Calu3 (cell line): Measurements from ENCODE around the gene PRUNE2. TPM values are rescaled to one million over a fixed set of nuclear protein-coding genes. Genes with fewer than 3 reads are reported as not detected.

ENCODE experiments used
- BruUV-seq: library from RNA; stranded (reverse); fragments of 400-500 nt; replicated peaks from 2 replicates; lab custom pipeline; 2021; lab: Mats Ljungman, UMichigan
- CTCF ChIA-PET: fragments of 300-600 bp; sonication (Branson Sonifier 250); formaldehyde crosslinking; loops from one replicate; lab custom pipeline; 2022; ENCODE audit warnings: antibody characterized with exemption; lab: Charles Lee
- DNase-seq: peaks from one replicate; pipeline ENCODE4 v3.0.0; 2022
- H3K27ac Mint-ChIP-seq: one replicate; pipeline ENCODE4 v1.8.0; 2022; ENCODE audit warnings: mixed read lengths; ENCODE audit not compliant: unreplicated experiment
- H3K27me3 Mint-ChIP-seq: one replicate; pipeline ENCODE4 v1.8.0; 2022; ENCODE audit warnings: mixed read lengths; ENCODE audit not compliant: unreplicated experiment
- H3K36me3 Mint-ChIP-seq: one replicate; pipeline ENCODE4 v1.8.0; 2022; ENCODE audit warnings: mild to moderate bottlenecking, moderate library complexity, mixed read lengths; ENCODE audit not compliant: insufficient read depth, unreplicated experiment
- H3K4me1 Mint-ChIP-seq: one replicate; pipeline ENCODE4 v1.8.0; 2022; ENCODE audit warnings: mild to moderate bottlenecking, low read depth, mixed read lengths; ENCODE audit not compliant: unreplicated experiment
- H3K4me3 Mint-ChIP-seq: one replicate; pipeline ENCODE4 v1.8.0; 2022; ENCODE audit warnings: mild to moderate bottlenecking, low read depth, moderate library complexity, mixed read lengths; ENCODE audit not compliant: unreplicated experiment
- H3K9me3 Mint-ChIP-seq: one replicate; pipeline ENCODE4 v1.8.0; 2022; ENCODE audit warnings: low read depth, mixed read lengths; ENCODE audit not compliant: unreplicated experiment
- CTCF ChIP-seq: fragments of 200-600 bp; IDR thresholded peaks from one replicate; pipeline ENCODE4 v1.8.0; 2022; ENCODE audit warnings: antibody characterized with exemption; ENCODE audit not compliant: unreplicated experiment
- intact Hi-C: fragments of 100-400 bp; cut with micrococcal nuclease; formaldehyde crosslinking; loops from one replicate; pipeline ENCODE4 v1.10.0; 2022; ENCODE audit not compliant: unreplicated experiment
- total RNA-seq: library from RNA; stranded (reverse); gene quantifications from 2 replicates; pipeline ENCODE4 v1.2.3, GENCODE V29; 2022

The PRUNE2 gene
- total RNA-seq, 1 experiment from 2014 or later, result 0.07 TPM

DNA sequence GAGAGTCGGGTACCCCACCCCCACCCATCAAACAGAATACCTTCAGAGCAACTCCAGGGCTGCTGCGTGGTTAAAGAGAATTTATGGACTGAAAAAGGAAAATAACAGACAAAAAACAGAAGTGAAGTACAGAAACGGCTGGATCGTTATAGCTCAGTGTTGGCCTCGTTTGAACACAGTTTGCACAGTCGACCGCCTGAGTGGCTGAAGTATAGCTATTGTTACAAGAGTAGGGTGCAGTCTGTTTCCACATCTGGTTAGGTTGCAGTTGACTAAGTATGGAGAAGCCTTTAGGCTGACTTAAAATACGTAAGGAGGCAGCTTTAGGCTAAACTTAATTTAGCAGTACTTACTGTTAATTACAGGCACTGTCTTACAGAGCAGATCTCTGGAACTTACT, 325.7 kb downstream of the PRUNE2 start:
- CTCF ChIA-PET, result interaction anchor here (0.5 to 0.6 kb wide), 2 partner anchors 143 to 496 kb away, joined by 3 read pairs; no protein-coding TSS in a partner anchor
- peaks cover 10% of the 10 kb centered on the region for H3K27me3 Mint-ChIP-seq
- no peak overlapping the region for H3K4me3 Mint-ChIP-seq
- H3K36me3 Mint-ChIP-seq, result no peaks in the 10 kb centered on the region
- H3K27ac Mint-ChIP-seq, result no peak overlapping the region
- TF ChIP-seq CTCF, result no peak
- H3K9me3 Mint-ChIP-seq, result no peaks in the 10 kb centered on the region
- BruUV-seq, result no TSS peak
- intact Hi-C loops, result no loop called here
- DNase-seq, result no peak
- no peaks in the 10 kb centered on the region for H3K4me1 Mint-ChIP-seq

DNA sequence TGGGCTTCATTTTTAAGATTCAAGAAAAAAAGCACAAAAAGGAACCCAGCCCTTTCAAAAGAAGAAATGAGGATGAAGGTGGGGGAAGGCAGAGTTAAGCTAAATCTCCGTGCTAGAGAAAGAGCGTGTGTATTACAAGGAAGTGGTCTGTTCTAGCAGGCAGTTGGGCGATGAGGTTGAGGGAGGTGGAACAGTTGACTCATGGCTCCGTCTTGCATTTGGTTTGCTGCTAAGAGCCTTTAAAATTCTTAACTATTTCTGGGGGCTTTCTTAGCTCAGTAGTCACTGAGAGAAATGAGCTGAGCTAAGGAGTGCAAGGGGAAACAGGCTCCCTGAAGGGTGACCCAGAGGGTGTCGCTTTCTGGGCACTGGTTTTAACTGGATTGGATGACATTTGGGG, 329.6 kb downstream of the PRUNE2 start:
- TF ChIP-seq CTCF, result no peak
- H3K36me3 Mint-ChIP-seq, result no peaks in the 10 kb centered on the region
- H3K9me3 Mint-ChIP-seq, result no peaks in the 10 kb centered on the region
- BruUV-seq, result no TSS peak
- CTCF ChIA-PET, result no interaction called here
- peaks cover 32% of the 10 kb centered on the region for H3K27me3 Mint-ChIP-seq
- intact Hi-C loops, result no loop called here
- no peak overlapping the region for H3K27ac Mint-ChIP-seq
- peak; percentile 3 for DNase-seq
- H3K4me3 Mint-ChIP-seq, result no peak overlapping the region
- H3K4me1 Mint-ChIP-seq, result no peaks in the 10 kb centered on the region

GRCh38 chr9:76575761-76576160, 330.2 kb downstream of the PRUNE2 start:
- BruUV-seq, result no TSS peak
- peaks cover 37% of the 10 kb centered on the region for H3K27me3 Mint-ChIP-seq
- no peaks in the 10 kb centered on the region for H3K4me1 Mint-ChIP-seq
- intact Hi-C loops, result no loop called here
- H3K36me3 Mint-ChIP-seq, result no peaks in the 10 kb centered on the region
- H3K4me3 Mint-ChIP-seq, result no peak overlapping the region
- no peaks in the 10 kb centered on the region for H3K9me3 Mint-ChIP-seq
- CTCF ChIA-PET, result no interaction called here
- TF ChIP-seq CTCF, result no peak
- no peak overlapping the region for H3K27ac Mint-ChIP-seq
- no peak for DNase-seq

GRCh38 chr9:76573905-76574760, 331.8 kb downstream of the PRUNE2 start:
- peaks cover 54% of the 10 kb centered on the region for H3K27me3 Mint-ChIP-seq
- no peaks in the 10 kb centered on the region for H3K9me3 Mint-ChIP-seq
- H3K27ac Mint-ChIP-seq, result no peak overlapping the region
- CTCF ChIA-PET, result no interaction called here
- no peak overlapping the region for H3K4me3 Mint-ChIP-seq
- DNase-seq, result no peak
- BruUV-seq, result no TSS peak
- H3K36me3 Mint-ChIP-seq, result no peaks in the 10 kb centered on the region
- no peaks in the 10 kb centered on the region for H3K4me1 Mint-ChIP-seq
- intact Hi-C loops, result no loop called here
- TF ChIP-seq CTCF, result no peak
